Measurements from ENCODE around the gene LILRA5. TPM values are rescaled to one million over a fixed set of nuclear protein-coding genes. Genes with fewer than 3 reads are reported as not detected.

Gene LILRA5
- total RNA-seq, 6 donors from 2014 or later, result 3.1 to 34.9 (median 20.3) TPM

- DNase-seq, result no peak
- Histone ChIP-seq H3K4me1 (no peaks in the 10 kb centered on the region), H3K27ac (no peak overlapping the region), H3K9me3 (no peaks in the 10 kb centered on the region), H3K36me3 (no peaks in the 10 kb centered on the region), H3K4me3 (no peak overlapping the region), H3K27me3 (no peaks in the 10 kb centered on the region)
- TF ChIP-seq POLR2AphosphoS5 (IDR thresholded peaks at IDR 0.05) (no peak), EP300 (IDR thresholded peaks at IDR 0.05) (no peak), CTCF (IDR thresholded peaks at IDR 0.05) (no peak), POLR2A (IDR thresholded peaks at IDR 0.05) (no peak)
- 73 to 82% methylated on average over 2 to 5 of the region's 5 CpGs for WGBS, 2 donors
- no peak for ATAC-seq (ENCODE audit: low FRiP score in 2 of 2)
These were observed 5.5 kb downstream of the LILRA5 start for GRCh38 chr19:54307389-54308020.

- Histone ChIP-seq H3K4me3 (no peak overlapping the region), H3K9me3 (no peaks in the 10 kb centered on the region), H3K27me3 (no peaks in the 10 kb centered on the region), H3K4me1 (no peaks in the 10 kb centered on the region), H3K27ac (no peak overlapping the region), H3K36me3 (no peaks in the 10 kb centered on the region)
- 89 to 100% methylated on average over 1 of the region's 1 CpG for WGBS, 2 donors
- ATAC-seq (ENCODE audit: low FRiP score in 2 of 2) (no peak), DNase-seq (no peak)
- no peak for TF ChIP-seq POLR2A (IDR thresholded peaks at IDR 0.05)
- TF ChIP-seq EP300 (IDR thresholded peaks at IDR 0.05), result no peak
- TF ChIP-seq CTCF (IDR thresholded peaks at IDR 0.05), result no peak
- no peak for TF ChIP-seq POLR2AphosphoS5 (IDR thresholded peaks at IDR 0.05)
These were observed 7.8 kb downstream of the LILRA5 start for GRCh38 chr19:54305141-54305540.

GRCh38 chr19:54302257-54302656 lies 10.7 kb downstream of the LILRA5 start:
- Histone ChIP-seq H3K4me3 (no peak overlapping the region), H3K36me3 (no peaks in the 10 kb centered on the region), H3K4me1 (no peaks in the 10 kb centered on the region), H3K27me3 (no peaks in the 10 kb centered on the region), H3K9me3 (no peaks in the 10 kb centered on the region), H3K27ac (no peak overlapping the region)
- TF ChIP-seq EP300 (IDR thresholded peaks at IDR 0.05), result no peak
- TF ChIP-seq POLR2AphosphoS5 (IDR thresholded peaks at IDR 0.05), result no peak
- TF ChIP-seq CTCF (IDR thresholded peaks at IDR 0.05), result no peak
- TF ChIP-seq POLR2A (IDR thresholded peaks at IDR 0.05), result no peak
- DNase-seq (peak in 1 of 2 donors; percentile 46), ATAC-seq (ENCODE audit: low FRiP score in 2 of 2) (peak in 1 of 2 donors; percentile 67)
- 38 to 48% methylated on average over 4 of the region's 4 CpGs for WGBS, 2 donors

- no peak for DNase-seq
- Histone ChIP-seq H3K9me3 (no peaks in the 10 kb centered on the region), H3K27ac (no peak overlapping the region), H3K27me3 (no peaks in the 10 kb centered on the region), H3K36me3 (no peaks in the 10 kb centered on the region), H3K4me1 (no peaks in the 10 kb centered on the region), H3K4me3 (no peak overlapping the region)
- TF ChIP-seq EP300 (IDR thresholded peaks at IDR 0.05), result no peak
- TF ChIP-seq POLR2A (IDR thresholded peaks at IDR 0.05), result no peak
- no peak for TF ChIP-seq CTCF (IDR thresholded peaks at IDR 0.05)
- no peak for TF ChIP-seq POLR2AphosphoS5 (IDR thresholded peaks at IDR 0.05)
- no peak for ATAC-seq (ENCODE audit: low FRiP score in 2 of 2)
- 79 to 86% methylated on average over 5 of the region's 5 CpGs for WGBS, 2 donors
These were observed 13.5 kb downstream of the LILRA5 start for GRCh38 chr19:54299515-54299914.

GRCh38 chr19:54299126-54299498 lies 13.9 kb downstream of the LILRA5 start:
- Histone ChIP-seq H3K4me3 (no peak overlapping the region), H3K36me3 (no peaks in the 10 kb centered on the region), H3K9me3 (no peaks in the 10 kb centered on the region), H3K27ac (no peak overlapping the region), H3K4me1 (no peaks in the 10 kb centered on the region), H3K27me3 (no peaks in the 10 kb centered on the region)
- ATAC-seq (ENCODE audit: low FRiP score in 2 of 2) (no peak), DNase-seq (no peak)
- WGBS, 2 donors, result 54 to 56% methylated on average over 4 to 7 of the region's 7 CpGs
- TF ChIP-seq POLR2A (IDR thresholded peaks at IDR 0.05), result no peak
- TF ChIP-seq CTCF (IDR thresholded peaks at IDR 0.05), result no peak
- no peak for TF ChIP-seq EP300 (IDR thresholded peaks at IDR 0.05)
- no peak for TF ChIP-seq POLR2AphosphoS5 (IDR thresholded peaks at IDR 0.05)
